Chondrocyte (in vitro differentiated cells): Measurements from ENCODE around the gene FGF12. TPM values are rescaled to one million over a fixed set of nuclear protein-coding genes. Genes with fewer than 3 reads are reported as not detected.

Source experiments
- DNase-seq: peaks from one replicate; pipeline ENCODE4 v3.0.0; 2021; ENCODE audit warnings: mixed read lengths, low spot score
- H3K27ac Mint-ChIP-seq: one replicate; pipeline ENCODE4 v1.8.0; 2021; ENCODE audit warnings: mild to moderate bottlenecking, moderate library complexity, mixed read lengths; ENCODE audit not compliant: unreplicated experiment
- H3K27me3 Mint-ChIP-seq: 2 replicates; pipeline ENCODE4 v1.8.0; 2021; ENCODE audit warnings: low read depth, mixed read lengths
- H3K36me3 Mint-ChIP-seq: 2 replicates; pipeline ENCODE4 v1.8.0; 2021; ENCODE audit warnings: low read depth, mixed read lengths
- H3K4me1 Mint-ChIP-seq: 2 replicates; pipeline ENCODE4 v1.8.0; 2021; ENCODE audit warnings: low read depth, mild to moderate bottlenecking, mixed read lengths
- H3K4me3 Mint-ChIP-seq: one replicate; pipeline ENCODE4 v1.8.0; 2021; ENCODE audit warnings: mild to moderate bottlenecking, moderate library complexity, mixed read lengths; ENCODE audit not compliant: unreplicated experiment
- H3K9me3 Mint-ChIP-seq: 2 replicates; pipeline ENCODE4 v1.8.0; 2021; ENCODE audit warnings: low read depth, mixed read lengths
- total RNA-seq: library from RNA; stranded (reverse); gene quantifications from 3 replicates; pipeline ENCODE4 v1.2.1, GENCODE V29; 2021
- TF ChIP-seq, protein P1 (sequence below): fragments of 200-600 bp; sonication (generic); IDR thresholded peaks from 2 replicates; pipeline ENCODE4 v1.5.0; 2021; ENCODE audit warnings: antibody characterized with exemption, mild to moderate bottlenecking, moderate library complexity

FGF12 gene
- total RNA-seq, 1 donor from 2014 or later, result 0.15 TPM

DNA sequence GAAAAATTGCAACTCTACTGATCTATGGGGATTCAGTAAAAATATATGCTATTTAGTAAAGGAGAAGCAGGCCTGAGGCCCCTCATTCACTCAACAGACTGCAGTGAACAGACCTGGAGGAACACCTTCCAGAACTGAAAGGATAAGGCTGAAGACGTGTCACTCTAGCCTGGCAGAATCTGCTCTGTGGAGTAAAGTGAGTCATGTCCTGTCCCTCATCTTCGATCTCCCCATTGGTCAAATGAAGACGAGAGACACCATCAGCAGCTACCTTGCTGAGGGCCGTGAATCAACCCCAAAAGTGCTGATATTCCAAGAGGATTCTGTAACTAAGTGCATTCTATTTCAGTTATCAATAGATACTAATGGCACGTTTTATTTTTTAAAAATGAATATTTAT, 359.7 kb downstream of the FGF12 start:
- Mint-ChIP-seq H3K9me3 (no peaks in the 10 kb centered on the region), H3K36me3 (no peaks in the 10 kb centered on the region), H3K27ac (no peak overlapping the region), H3K27me3 (peaks cover 4% of the 10 kb centered on the region), H3K4me3 (no peak overlapping the region), H3K4me1 (no peaks in the 10 kb centered on the region)
- TF ChIP-seq, protein P1, sequence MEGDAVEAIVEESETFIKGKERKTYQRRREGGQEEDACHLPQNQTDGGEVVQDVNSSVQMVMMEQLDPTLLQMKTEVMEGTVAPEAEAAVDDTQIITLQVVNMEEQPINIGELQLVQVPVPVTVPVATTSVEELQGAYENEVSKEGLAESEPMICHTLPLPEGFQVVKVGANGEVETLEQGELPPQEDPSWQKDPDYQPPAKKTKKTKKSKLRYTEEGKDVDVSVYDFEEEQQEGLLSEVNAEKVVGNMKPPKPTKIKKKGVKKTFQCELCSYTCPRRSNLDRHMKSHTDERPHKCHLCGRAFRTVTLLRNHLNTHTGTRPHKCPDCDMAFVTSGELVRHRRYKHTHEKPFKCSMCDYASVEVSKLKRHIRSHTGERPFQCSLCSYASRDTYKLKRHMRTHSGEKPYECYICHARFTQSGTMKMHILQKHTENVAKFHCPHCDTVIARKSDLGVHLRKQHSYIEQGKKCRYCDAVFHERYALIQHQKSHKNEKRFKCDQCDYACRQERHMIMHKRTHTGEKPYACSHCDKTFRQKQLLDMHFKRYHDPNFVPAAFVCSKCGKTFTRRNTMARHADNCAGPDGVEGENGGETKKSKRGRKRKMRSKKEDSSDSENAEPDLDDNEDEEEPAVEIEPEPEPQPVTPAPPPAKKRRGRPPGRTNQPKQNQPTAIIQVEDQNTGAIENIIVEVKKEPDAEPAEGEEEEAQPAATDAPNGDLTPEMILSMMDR, result no peak
- DNase-seq, result no peak

DNA sequence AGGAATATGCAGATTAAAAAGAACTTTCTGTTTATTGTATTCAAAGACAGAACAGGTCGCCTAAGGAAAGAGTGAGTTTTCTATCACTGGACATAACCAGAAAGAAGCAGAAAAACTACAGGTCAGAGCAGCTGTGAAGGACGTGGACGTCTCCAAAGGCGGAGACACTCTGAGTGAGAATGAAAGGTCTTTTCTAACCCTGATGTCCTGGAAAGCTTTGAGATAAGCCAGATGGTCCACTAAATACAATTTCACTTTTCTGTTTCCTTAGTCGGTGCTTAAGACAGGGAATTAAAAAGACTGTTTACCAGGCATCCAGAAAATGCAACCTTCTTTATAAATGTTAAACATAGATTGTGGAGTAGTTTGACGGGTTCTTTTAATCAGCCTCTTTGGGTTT, 360.4 kb downstream of the FGF12 start:
- H3K4me1 Mint-ChIP-seq, result no peaks in the 10 kb centered on the region
- H3K9me3 Mint-ChIP-seq, result no peaks in the 10 kb centered on the region
- TF ChIP-seq, protein P1, result no peak

DNA sequence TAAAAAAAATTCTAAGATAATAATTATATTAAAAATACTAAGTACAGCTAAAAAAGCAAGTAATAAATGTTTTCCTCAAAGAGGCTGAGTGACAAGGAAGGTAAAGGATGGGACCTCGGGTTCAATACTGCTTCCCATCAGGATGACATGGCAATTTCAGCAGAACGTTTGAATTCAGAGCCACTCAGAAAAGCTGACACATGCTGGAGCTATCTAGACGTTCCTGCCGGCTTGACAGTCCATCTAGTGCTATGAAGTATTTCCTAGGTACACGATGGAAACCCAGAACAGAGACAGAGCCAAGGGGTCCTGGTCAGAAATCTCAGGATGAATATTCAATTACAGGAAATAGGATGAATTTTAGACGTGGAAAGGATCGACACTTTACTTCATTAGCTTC, 361.8 kb downstream of the FGF12 start:
- Mint-ChIP-seq H3K4me1 (no peaks in the 10 kb centered on the region), H3K9me3 (no peaks in the 10 kb centered on the region), H3K27ac (no peak overlapping the region), H3K36me3 (no peaks in the 10 kb centered on the region), H3K4me3 (no peak overlapping the region), H3K27me3 (peaks cover 3% of the 10 kb centered on the region)
- TF ChIP-seq, protein P1, result no peak
- no peak for DNase-seq

More for the DNA sequence above, 360.4 kb downstream of the FGF12 start:
- Mint-ChIP-seq H3K27me3 (peaks cover 3% of the 10 kb centered on the region), H3K36me3 (no peaks in the 10 kb centered on the region), H3K27ac (no peak overlapping the region), H3K4me3 (no peak overlapping the region)
- no peak for DNase-seq

DNA sequence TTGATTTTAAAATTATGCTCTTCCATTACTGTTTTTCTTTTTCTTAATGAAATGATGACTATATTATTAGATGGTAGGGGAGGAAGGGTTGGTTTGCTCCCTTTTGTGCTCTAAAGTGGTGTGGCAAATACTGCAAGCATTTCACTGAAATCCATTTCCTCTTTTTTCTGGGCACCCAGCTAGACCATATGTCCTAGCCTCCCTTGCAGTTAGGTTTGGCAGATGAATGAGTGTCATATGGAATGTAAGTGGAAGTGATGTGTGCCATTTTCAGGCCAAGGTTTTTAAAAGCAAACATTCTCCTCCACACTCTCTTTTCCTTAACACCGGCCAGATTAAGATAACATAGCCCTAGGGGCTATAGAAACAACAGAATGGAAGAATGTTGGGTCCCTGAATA, 363.0 kb downstream of the FGF12 start:
- DNase-seq, result no peak
- Mint-ChIP-seq H3K4me3 (no peak overlapping the region), H3K27me3 (peaks cover 3% of the 10 kb centered on the region), H3K4me1 (no peaks in the 10 kb centered on the region), H3K36me3 (no peaks in the 10 kb centered on the region), H3K27ac (no peak overlapping the region), H3K9me3 (no peaks in the 10 kb centered on the region)
- TF ChIP-seq, protein P1, result no peak

DNA sequence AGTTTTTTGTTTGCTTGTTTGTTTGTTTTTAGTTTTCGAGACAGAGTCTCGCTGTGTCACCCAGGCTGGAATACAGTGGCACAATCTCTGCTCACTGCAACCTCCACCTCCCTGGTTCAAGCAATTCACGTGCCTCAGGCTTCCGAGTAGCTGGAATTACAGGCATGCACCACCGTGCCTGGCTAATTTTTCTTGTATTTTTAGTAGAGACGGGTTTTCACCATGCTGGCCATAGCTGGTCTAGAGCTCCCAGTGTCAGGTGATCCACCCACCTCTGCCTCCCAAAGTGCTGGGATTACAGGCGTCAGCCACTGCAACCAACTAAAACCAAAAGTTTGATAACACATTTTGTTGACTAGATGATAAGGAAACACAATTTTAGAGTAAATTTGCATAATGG, 372.7 kb downstream of the FGF12 start:
- no peaks in the 10 kb centered on the region for H3K36me3 Mint-ChIP-seq
- H3K9me3 Mint-ChIP-seq, result no peaks in the 10 kb centered on the region
- no peak for DNase-seq
- H3K4me1 Mint-ChIP-seq, result no peaks in the 10 kb centered on the region
- peaks cover 5% of the 10 kb centered on the region for H3K27me3 Mint-ChIP-seq
- H3K4me3 Mint-ChIP-seq, result no peak overlapping the region
- no peak overlapping the region for H3K27ac Mint-ChIP-seq
- TF ChIP-seq, protein P1, result no peak
